ENCODE data around the gene SRSF3. TPM values are rescaled to one million over a fixed set of nuclear protein-coding genes. Genes with fewer than 3 reads are reported as not detected.

The SRSF3 gene
- total and polyA plus RNA-seq, 9 of the 15 experiments (the other 6 are each of a cell fraction or from before 2014, with no cell fraction given), result 337 to 1,200 (median 518) TPM

DNA sequence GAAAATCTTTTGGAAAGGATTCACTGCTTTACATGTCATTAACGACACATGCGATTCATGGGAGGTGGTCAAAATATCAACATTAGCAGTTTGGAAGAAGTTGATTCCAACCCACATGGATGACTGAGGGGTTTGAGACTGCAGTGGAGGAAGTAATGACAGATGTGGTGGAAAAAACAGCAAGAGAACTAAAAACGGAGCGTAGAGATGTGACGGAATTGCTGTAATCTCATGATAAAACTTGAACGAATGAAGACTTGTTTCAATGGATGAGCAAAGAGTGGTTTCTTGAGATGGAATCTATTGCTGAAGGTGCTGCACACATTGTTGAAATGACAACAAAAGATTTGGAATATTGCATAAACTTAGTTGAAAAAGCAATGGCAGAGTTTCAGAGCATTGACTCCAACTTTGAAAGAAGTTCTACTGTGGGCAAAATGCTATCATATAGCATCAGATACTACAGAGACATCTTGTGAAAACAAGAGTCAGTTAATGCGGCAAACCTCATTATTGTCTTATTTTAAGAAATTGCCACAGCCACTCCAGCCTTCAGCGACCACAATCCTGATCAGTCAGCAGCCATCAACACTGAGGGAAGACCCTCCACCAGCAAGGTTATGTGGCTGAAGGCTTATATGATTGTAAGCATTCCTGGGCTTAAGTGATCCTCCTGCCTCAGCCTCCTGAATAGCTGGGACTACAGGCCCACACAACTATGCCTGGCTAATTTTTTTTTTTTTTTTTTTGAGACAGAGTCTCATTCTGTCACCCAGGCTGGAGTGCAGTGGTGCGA is 19.2 kb downstream of the SRSF3 start:
- Histone ChIP-seq H3K27me3 (ENCODE audit: control insufficient read depth in 2 of 2, insufficient read depth in 2 of 2, low read length in 2 of 2) (no peaks in the 10 kb centered on the region), H3K4me2 (ENCODE audit: insufficient read depth, low read length) (no peak overlapping the region), H3K27ac (ENCODE audit: extremely low read depth, low read depth, low read length) (no peak overlapping the region), H4K20me1 (replicated peaks; ENCODE audit: control insufficient read depth, insufficient read depth, low read length) (peaks cover 19% of the 10 kb centered on the region; the same call in 1 of the 2 replicates), H3K9ac (ENCODE audit: insufficient read depth in 1 of 2, low read depth in 2 of 2, low read length in 2 of 2) (no peak overlapping the region), H3K36me3 (ENCODE audit: control insufficient read depth, insufficient read depth, low read length) (peaks cover 39% of the 10 kb centered on the region), H2AFZ (ENCODE audit: low read depth, low read length) (no peak overlapping the region), H3K79me2 (ENCODE audit: control insufficient read depth, insufficient read depth, low read length) (no peaks in the 10 kb centered on the region), H3K4me3 (no peak overlapping the region), H3K9me1 (ENCODE audit: control insufficient read depth, insufficient read depth, low read length) (no peaks in the 10 kb centered on the region), H3K9me3 (replicated peaks; ENCODE audit: control insufficient read depth, insufficient read depth, low read depth, low read length) (no peaks in the 10 kb centered on the region), H3K4me1 (replicated peaks in 1 of 2; ENCODE audit: control insufficient read depth in 2 of 2, insufficient read depth in 2 of 2, low read length in 2 of 2) (peaks cover under 1 to 4% of the 10 kb centered on the region in 2 experiments; a peak in 2 of 5 replicates)
- POLR2A ChIA-PET, result interaction anchor here (2.7 to 8.7 kb wide), 2 partner anchors 16 to 146 kb away, joined by 9 to 239 read pairs; partner anchors contain the start of gene SRSF3
- BruUV-seq (replicated peaks), result no TSS peak
- WGBS (ENCODE audit: insufficient coverage, low coverage, missing lambda C conversion rate), result 76% methylated on average over 8 of the region's 9 CpGs
- CTCF ChIA-PET (ENCODE audit: low intra/inter-chr PET ratio), result no interaction called here
- FAIRE-seq (no peak), ATAC-seq (no peak), DNase-seq (ENCODE audit: extremely low read depth in 1 of 4, low spot score in 3 of 4) (no peak)
- in situ Hi-C loops (cut with MboI) (loop anchor here (10.0 kb wide), 1 partner anchor 111 kb away; no protein-coding TSS in a partner anchor), intact Hi-C loops (cut with micrococcal nuclease) (loop anchor here (10.0 kb wide), 1 partner anchor 391 kb away; the partner anchor contains the start of gene FGD2)
- TF ChIP-seq, protein P1, sequence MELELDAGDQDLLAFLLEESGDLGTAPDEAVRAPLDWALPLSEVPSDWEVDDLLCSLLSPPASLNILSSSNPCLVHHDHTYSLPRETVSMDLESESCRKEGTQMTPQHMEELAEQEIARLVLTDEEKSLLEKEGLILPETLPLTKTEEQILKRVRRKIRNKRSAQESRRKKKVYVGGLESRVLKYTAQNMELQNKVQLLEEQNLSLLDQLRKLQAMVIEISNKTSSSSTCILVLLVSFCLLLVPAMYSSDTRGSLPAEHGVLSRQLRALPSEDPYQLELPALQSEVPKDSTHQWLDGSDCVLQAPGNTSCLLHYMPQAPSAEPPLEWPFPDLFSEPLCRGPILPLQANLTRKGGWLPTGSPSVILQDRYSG (tag; conservative IDR thresholded peaks at IDR 0.05; ENCODE audit: low read depth), result no peak
- TF ChIP-seq, protein P2, sequence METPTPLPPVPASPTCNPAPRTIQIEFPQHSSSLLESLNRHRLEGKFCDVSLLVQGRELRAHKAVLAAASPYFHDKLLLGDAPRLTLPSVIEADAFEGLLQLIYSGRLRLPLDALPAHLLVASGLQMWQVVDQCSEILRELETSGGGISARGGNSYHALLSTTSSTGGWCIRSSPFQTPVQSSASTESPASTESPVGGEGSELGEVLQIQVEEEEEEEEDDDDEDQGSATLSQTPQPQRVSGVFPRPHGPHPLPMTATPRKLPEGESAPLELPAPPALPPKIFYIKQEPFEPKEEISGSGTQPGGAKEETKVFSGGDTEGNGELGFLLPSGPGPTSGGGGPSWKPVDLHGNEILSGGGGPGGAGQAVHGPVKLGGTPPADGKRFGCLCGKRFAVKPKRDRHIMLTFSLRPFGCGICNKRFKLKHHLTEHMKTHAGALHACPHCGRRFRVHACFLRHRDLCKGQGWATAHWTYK (CRISPR knock-in tag; IDR thresholded peaks at IDR 0.05), result no peak
- TF ChIP-seq ZNF408 (CRISPR knock-in tag; IDR thresholded peaks at IDR 0.05; ENCODE audit: low read depth) (no peak), POLR2AphosphoS2 (IDR thresholded peaks at IDR 0.05; ENCODE audit: low read length) (0 out of 2 replicates have a peak, but pooled peaks have one; percentile 38)
